Measurements from ENCODE around the gene CATSPERZ.
"Not testable (repeated sequence)": the region's sequence is repeated elsewhere in the genome, so short reads cannot be mapped to it uniquely, and the experiment has no call there.

Gene CATSPERZ

DNA sequence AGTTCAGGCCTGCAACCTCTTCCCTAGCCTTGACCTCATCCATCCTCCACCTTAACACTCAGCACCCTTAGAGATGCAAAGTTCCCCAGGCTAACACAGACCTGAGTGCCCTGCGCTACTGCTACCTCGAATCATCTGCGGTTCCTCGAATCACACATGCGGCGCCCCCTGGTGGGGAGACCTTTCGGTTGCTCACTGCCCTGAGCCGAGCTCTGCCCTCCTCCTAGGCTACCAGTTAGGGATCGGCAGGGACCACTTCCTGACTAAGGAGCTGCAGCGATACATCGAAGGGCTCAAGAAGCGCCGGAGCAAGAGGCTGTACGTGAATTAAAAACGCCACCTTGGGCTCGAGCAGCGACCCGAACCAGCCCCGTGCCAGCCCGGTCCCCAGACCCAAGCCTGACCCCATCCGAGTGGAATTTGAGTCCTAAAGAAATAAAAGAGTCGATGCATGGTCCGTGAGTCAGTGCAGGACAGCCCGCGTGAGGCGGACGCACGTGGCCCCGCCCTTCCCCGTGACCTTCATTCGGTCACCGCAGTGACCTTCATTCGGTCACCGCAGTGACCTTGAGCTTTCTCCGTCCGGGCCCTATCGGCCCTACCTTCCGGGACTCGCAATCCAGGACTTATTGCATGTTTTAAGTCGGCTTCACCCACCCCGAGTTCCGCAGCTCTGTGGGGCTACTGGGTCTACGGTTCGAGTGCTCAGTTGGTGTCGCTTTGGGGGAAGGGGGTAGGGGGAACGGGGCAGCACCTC, 4.3 kb downstream of the CATSPERZ start:
- DNase-seq: peak; percentile 98

DNA sequence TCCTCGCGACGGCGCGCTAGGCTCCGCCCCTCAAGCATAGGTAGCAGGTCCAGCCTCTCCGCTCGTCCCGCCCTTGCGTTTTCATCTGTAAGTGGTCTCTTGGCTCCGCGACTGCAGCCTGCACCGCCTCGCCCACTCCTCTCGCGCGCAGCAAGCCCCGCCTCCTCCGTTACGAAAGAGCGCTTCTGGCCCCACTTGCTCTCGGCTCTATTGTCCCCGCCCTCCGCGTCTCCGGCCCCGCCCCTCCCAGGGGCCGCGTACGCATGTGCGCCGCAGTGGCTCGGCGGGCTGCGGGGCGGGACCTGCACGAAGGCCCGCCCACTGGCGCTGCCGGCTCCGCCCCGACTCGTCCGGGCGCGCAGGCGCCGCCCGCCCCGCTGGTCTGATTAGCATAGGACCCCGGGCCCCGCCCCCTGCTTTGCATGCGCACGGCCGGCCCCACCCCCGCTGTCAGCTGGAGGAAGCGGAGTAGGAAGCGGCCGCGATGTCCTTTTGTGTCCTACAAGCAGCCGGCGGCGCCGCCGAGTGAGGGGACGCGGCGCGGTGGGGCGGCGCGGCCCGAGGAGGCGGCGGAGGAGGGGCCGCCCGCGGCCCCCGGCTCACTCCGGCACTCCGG, 5.0 kb downstream of the CATSPERZ start, which contains the start of gene ESRRA:
Gene ESRRA (plus strand): TSS at position 450 of the 616 bp plus-strand sequence. CDS start 1,656 bp downstream, outside the sequence.
- DNase-seq: peak; percentile 100

DNA sequence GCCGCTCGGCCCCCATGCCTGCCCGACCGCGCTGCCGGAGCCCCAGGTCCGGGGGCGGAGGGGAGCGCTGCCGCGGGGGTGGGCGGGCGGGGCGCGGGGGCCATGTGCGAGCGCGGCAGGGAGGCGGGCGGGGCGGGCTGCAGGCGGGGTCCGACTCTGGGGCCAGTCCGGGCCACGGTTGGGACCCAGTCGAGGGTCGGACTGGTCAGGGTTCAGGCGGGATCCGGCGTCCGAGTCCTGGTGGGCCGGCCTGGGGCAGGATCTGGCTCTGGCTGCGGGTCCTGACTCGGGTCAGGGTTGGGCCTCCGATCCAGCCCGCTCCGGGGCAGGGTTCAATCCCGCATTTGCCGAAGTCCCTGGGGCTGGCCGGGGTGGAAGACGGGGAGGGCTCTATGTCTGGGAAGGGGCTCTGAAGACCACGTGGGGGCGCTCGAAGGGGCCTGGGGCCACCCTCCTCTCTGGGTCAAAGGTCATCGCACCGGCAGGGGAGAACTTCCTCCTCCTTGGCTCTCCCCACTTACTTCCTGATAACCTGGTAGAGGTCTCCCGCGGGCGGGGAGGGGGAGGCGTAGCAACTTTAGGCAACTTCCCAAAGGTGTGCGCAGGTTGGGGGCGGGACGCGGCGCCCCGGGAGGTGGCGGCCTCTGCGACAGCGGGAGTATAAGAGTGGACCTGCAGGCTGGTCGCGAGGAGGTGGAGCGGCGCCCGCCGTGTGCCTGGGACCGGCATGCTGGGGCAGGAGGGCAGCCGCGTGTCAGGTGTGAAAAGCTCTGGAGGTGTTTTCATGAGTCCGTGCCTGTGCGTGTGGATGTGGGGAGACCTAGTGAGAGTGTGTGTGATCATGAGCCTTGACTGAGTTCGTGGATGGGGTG, 5.8 kb downstream of the CATSPERZ start:
- DNase-seq: peak; percentile 95

DNA sequence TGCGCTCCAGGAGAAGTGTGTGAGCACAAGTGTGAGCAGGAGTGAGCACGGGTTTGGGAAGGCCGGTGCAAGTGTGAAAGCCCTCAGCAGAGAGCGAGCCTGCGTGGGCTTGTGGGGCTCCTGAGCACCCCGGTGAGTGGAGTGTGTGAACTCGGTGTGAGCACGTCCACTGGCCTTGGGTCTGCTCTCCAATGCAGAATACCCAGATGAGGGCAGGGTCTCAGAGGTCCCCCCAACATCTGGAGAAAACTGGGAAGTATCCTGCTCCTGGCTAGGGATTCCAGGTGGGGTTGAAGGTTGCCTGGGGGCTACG, 6.4 kb downstream of the CATSPERZ start:
- DNase-seq: no peak

DNA sequence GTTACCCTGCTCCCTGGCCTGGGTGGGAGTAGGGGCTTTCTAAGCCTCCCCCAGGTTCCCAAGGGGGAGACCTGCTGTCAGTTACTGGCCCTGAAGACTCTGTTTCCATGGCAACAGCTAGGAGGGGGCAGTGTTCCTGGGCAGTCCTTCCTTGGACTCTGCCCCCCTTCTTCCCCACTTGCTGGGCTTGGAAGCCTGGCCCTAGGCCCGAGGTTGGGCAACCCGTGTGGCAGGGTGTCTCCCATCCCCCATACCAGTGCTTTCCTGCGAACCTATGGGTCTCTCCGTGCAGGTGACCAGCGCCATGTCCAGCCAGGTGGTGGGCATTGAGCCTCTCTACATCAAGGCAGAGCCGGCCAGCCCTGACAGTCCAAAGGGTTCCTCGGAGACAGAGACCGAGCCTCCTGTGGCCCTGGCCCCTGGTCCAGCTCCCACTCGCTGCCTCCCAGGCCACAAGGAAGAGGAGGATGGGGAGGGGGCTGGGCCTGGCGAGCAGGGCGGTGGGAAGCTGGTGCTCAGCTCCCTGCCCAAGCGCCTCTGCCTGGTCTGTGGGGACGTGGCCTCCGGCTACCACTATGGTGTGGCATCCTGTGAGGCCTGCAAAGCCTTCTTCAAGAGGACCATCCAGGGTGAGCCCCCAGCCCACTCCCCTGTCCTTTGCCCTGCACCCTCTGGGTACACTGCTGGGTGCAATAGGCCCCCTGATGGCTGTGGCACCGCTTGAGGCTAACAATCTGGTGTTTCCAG, 6.9 kb downstream of the CATSPERZ start:
- DNase-seq: no peak

DNA sequence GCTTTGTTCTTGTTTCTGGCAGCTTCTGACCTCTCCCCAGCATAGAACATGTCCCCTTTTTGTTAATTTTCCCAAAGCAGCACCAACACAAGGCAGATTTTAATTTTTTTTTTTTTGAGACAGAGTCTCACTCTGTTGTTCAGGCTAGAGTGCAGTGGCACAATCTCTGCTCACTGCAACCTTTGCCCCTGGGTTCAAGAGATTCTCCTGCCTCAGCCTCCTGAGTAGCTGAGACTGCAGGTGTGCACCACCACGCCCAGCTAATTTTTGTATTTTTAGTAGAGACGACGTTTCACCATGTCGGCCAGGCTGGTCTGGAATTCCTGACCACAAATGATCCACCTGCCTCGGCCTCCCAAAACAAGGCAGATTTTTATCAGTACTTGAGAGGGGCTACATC, 7.6 kb downstream of the CATSPERZ start:
- DNase-seq: not testable (repeated sequence)

DNA sequence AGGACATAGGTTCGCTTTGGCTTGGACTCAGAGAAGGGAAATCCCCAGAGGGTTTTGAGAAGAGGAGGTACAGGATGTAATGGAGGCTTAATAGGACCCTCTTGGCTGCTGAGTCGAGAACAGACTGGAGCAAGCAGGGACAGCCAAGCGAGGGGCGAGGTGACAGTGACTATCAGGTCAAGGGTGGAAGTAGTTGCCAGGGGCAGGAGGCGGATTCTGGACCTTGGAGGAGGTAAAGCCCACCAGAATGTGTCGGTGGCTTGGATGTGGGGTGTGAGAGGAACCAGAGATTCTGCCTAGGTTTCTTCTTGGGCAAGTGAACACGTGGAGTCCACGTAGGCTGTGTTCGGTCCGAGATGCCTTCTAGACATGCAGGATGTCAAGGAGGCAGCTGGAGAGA, 12.8 kb downstream of the CATSPERZ start:
- no peak for DNase-seq

DNA sequence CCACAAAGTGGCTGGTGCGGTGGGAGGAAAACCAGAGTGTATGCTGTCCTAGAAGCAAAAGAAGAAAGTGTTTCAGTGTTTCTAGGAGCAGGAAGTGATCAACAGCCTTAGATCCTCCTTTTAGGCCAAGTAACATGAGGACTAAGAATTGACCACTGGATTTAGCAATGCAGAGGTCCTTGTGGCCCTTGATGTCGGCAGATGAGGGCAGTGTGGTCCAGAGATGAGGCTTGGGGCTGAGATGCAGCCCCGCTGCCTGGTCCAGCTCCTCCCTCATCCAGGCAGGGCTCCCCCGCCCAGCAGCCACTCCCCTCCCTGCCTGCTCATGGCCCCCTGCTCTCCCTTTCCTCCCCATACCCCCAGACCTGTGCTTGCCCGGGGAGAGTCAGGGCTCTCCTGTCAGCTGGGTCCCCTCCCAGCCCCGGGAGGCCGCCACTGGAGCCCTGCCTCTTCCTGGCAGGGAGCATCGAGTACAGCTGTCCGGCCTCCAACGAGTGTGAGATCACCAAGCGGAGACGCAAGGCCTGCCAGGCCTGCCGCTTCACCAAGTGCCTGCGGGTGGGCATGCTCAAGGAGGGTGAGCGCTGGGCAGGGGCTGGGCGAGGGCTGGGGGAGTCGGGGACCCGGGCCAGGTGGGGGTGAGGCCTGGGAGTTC, 13.5 kb downstream of the CATSPERZ start:
- DNase-seq: no peak

DNA sequence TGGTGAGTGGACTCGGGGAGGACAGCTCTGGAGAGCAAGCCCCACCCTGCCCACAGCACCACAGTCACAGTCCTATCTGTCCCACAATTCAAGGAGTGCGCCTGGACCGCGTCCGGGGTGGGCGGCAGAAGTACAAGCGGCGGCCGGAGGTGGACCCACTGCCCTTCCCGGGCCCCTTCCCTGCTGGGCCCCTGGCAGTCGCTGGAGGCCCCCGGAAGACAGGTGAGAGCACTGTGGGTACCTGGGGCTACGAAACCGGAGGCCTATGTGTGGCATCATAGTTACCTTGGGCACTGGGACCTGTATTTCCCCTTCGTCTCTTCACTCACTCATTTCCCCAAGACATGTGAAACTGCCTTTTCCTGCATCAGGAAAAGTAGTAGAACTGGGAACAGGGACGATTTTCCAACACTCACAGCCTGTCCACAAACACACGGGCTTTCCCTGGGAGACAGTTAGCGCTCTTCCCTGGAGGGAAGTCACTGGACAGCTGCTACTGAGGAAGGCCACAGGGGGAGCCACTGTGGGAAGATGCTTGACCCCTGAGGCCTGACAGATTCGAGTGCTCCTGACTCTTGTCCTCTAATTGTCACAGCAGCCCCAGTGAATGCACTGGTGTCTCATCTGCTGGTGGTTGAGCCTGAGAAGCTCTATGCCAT, 14.1 kb downstream of the CATSPERZ start:
- DNase-seq: peak; percentile 1

DNA sequence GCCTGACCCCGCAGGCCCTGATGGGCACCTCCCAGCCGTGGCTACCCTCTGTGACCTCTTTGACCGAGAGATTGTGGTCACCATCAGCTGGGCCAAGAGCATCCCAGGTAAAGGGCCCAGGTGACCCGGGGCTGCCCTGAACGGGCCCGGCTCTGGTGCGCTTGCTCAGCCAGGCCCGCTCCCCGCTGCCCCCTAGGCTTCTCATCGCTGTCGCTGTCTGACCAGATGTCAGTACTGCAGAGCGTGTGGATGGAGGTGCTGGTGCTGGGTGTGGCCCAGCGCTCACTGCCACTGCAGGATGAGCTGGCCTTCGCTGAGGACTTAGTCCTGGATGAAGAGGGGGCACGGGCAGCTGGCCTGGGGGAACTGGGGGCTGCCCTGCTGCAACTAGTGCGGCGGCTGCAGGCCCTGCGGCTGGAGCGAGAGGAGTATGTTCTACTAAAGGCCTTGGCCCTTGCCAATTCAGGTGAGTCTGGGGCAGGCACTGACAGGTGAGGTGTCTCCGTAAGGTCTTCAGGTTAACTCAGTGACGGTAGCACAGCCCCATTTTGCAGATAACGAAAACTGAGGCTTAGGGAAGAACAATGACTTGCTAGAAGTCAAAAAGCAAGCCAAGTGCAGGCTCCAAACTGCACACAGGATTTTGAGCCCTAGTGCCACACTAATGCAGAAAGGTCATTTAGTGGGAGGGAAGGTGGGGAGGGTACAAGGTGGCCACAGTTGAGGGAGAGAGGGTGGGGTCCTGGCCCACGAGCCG, 14.8 kb downstream of the CATSPERZ start:
- no peak for DNase-seq

DNA sequence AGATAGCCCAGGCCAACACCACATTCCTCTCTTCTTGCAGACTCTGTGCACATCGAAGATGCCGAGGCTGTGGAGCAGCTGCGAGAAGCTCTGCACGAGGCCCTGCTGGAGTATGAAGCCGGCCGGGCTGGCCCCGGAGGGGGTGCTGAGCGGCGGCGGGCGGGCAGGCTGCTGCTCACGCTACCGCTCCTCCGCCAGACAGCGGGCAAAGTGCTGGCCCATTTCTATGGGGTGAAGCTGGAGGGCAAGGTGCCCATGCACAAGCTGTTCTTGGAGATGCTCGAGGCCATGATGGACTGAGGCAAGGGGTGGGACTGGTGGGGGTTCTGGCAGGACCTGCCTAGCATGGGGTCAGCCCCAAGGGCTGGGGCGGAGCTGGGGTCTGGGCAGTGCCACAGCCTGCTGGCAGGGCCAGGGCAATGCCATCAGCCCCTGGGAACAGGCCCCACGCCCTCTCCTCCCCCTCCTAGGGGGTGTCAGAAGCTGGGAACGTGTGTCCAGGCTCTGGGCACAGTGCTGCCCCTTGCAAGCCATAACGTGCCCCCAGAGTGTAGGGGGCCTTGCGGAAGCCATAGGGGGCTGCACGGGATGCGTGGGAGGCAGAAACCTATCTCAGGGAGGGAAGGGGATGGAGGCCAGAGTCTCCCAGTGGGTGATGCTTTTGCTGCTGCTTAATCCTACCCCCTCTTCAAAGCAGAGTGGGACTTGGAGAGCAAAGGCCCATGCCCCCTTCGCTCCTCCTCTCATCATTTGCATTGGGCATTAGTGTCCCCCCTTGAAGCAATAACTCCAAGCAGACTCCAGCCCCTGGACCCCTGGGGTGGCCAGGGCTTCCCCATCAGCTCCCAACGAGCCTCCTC, 15.7 kb downstream of the CATSPERZ start:
- DNase-seq: peak; percentile 5

DNA sequence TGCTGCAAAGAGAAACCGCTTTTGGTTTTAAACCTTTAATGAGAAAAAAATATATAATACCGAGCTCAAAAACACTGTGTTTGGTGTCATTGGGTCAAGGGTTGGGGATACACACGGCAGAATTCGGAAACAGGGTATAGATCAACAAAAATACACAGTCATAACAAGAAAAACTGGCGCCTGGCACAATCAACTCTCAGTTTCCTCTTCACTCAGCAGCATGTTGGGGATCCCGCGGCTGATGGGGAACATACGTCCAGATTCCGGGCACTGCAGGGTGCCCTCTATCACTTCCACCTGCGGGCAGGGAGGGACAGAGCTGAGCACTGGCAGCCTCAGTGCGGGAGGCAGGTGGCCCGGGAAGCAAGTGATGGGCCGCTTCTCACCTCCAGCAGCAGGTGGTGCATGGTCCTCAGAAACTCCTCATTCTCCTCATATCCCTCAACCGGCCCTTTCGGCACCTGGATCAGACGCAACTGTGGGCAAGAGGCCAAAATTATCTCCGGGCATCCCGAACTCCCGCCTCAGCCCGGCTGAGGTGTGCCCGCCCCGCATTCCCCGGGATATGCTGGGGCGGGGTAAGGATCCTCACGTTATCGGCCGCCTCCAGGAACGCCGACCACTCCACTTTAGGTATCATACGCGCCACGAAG, 16.6 kb downstream of the CATSPERZ start:
- DNase-seq: peak; percentile 87

DNA sequence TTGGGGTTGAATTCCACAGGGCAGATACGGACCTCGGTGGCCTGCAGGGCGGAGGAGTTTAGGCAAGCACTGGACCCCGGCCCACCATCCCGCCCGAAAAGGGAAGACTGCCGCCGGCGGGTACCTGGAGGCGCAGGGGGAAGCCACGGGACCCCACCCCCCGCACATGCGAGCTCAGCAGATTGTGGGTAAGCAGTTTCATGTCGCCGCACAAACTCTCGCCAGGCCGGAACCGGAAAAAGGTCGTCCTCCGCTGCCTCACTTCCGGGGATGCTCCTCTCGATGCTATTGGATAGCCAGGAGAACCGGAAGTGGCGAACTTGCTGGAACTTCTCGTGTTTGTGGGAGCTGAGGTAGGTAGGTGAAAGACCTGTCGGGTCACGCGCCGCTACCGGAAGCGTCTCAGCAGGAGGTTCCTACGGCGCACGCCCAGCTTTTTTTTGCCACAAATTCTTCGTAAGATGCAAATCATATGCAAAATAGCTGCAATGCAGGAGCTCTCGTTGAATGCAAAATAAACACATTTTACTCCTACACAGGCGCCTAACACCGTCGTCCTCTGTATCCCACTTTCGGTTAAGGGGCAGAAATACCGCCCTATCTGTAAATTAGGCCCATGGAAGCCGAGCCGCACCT, 17.3 kb downstream of the CATSPERZ start, which contains the start of gene TRMT112:
Gene TRMT112 (minus strand): TSS at position 235 of the 636 bp plus-strand sequence. CDS start 33 bp downstream, at position 202.
- DNase-seq: peak; percentile 100

DNA sequence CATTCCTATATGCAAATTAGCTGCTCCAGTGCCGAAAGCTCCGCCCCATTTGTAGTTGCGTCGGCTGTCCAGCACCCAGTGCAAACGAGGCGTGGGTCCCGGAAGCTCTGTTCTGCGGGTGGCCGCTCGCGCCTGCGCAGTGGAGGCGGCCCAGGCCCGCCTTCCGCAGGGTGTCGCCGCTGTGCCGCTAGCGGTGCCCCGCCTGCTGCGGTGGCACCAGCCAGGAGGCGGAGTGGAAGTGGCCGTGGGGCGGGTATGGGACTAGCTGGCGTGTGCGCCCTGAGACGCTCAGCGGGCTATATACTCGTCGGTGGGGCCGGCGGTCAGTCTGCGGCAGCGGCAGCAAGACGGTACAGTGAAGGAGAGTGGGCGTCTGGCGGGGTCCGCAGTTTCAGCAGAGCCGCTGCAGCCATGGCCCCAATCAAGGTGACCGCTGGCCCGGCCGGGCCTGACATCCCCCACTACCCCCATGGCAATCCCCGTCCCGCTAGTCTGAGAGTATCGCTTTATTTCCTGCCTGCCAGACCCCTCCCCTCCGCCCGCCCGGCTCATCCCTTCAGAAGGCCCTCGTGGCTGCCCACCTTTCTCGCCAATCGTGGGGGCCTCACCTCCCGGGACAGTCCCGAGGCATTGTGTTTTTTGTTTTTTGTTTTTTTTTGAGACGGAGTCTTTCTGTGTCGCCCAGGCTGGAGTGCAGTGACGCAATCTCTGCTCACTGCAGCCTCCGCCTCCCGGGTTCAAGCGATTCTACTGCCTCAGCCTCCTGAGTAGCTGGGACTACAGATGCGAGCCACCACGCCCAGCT, 18.0 kb downstream of the CATSPERZ start, which contains the start of gene PRDX5:
Gene PRDX5 (plus strand): TSS at position 161 of the 805 bp plus-strand sequence. CDS start 95 bp downstream, at position 256.
- DNase-seq: peak; percentile 99

DNA sequence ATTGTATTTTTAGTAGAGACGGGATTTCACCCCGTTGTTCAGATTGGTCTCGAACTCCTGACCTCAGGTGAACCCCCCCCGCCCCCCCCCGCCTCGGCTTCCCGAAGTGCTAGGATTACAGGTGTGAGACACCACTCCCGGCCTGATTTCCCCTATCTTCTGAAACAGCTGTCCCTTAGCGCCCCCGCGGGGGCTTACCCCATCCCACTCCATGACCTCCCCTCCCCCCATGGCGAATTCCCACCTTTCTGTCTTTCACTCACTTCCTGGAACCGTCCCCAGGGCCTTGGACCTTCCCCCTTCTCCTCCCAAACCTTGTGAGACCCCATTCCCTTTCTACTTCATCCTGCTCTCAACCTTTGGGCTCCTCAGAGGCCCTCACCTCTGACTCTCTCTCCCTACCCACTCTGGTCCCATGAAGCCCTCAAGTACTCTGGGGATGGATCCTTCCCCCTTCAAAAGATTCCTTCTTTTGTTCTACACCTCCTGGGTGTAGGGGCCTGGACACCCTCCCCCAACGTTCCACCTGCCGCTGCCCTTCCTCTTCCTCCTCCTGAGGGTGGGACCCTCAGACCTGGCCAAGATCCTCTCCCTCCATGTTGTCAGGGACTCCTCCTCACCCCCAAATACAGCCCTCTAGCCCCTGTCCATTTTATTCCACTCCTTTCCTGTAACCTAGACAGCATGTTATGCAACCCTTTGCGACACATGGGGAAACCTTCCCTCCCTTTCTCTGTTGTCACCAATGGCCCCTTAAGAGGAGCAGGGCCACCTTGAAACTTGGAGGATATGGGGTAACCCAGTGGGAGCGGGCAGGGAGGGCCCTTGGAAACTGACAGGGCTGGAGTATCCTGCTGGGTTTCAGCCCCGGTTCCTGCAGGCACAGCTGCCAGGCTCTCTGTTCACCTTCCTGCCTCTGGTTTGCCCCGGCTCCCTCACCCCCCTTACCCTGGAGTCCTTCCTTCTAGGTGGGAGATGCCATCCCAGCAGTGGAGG, 18.9 kb downstream of the CATSPERZ start:
- DNase-seq: peak; percentile 34

DNA sequence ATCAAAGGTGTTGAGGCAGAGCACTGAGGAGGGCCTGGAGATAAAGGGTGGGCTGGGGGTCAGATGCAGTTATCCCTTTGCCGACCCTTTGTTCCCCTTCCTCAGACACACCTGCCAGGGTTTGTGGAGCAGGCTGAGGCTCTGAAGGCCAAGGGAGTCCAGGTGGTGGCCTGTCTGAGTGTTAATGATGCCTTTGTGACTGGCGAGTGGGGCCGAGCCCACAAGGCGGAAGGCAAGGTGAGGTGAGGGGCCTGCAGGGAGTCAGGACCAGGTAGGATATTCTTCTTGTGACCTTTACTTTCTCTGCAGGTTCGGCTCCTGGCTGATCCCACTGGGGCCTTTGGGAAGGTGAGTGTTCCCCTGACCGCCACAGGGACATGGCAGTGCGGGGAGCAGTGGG, 20.4 kb downstream of the CATSPERZ start:
- peak; percentile 2 for DNase-seq

Measured in RPMI8226 (cell line).